Breast epithelium (tissue), 4 donors: Measurements from ENCODE around the gene PPP2R3C. TPM values are rescaled to one million over a fixed set of nuclear protein-coding genes. Genes with fewer than 3 reads are reported as not detected.
"Not testable (repeated sequence)": the region's sequence is repeated elsewhere in the genome, so short reads cannot be mapped to it uniquely, and the experiment has no call there.

Experiments used
- DNase-seq, 2 donors: peaks; one replicate each; pipeline ENCODE4 v3.0.0-alpha.2; 2019; ENCODE audit warnings: low spot score in 2 of 2
- H3K27ac ChIP-seq, 2 donors: fragments of 200-600 bp; sonication (generic) in 1 of 2; one replicate each; pipeline ENCODE4 v1.5.1; 2016 to 2019; ENCODE audit warnings: mild to moderate bottlenecking in 1 of 2
- H3K27me3 ChIP-seq, 2 donors: fragments of 200-600 bp; sonication (generic) in 1 of 2; one replicate each; pipeline versions ENCODE4 v1.5.1 to v1.6.0; 2017 to 2019; ENCODE audit warnings: control low read depth in 1 of 2, mild to moderate bottlenecking in 1 of 2
- H3K36me3 ChIP-seq: fragments of 200-600 bp; one replicate; pipeline ENCODE4 v1.5.1; 2019
- H3K4me1 ChIP-seq, 2 donors: fragments of 200-600 bp; sonication (generic); one replicate each; pipeline ENCODE4 v1.5.1; 2016 to 2019; ENCODE audit warnings: control low read depth in 1 of 2
- H3K4me3 ChIP-seq, 3 donors: fragments of 200-600 bp; sonication (generic); 1 replicate in 2 of 3; 2 replicates in 1 of 3; pipeline ENCODE4 v1.5.1; 2016 to 2019; ENCODE audit warnings: mild to moderate bottlenecking in 3 of 3, moderate library complexity in 2 of 3
- H3K9me3 ChIP-seq, 2 donors: fragments of 200-600 bp; sonication (generic) in 1 of 2; one replicate each; pipeline ENCODE4 v1.5.1; 2016 to 2019; ENCODE audit warnings: control low read depth in 1 of 2
- POLR2A ChIP-seq: fragments of 450-650 bp; IDR thresholded peaks from one replicate; pipeline ENCODE4 v1.6.1; 2016; ENCODE audit warnings: antibody characterized with exemption, mild to moderate bottlenecking, moderate library complexity
- POLR2AphosphoS5 ChIP-seq, 3 donors: sonication (generic); formaldehyde crosslinking; IDR thresholded peaks; one replicate each; pipeline ENCODE4 v1.6.1; 2017; ENCODE audit warnings: antibody characterized with exemption in 3 of 3
- intact Hi-C: fragments of 100-400 bp; cut with DNase I; formaldehyde crosslinking; loops from one replicate; pipeline ENCODE4 v1.15.1; 2023; ENCODE audit warnings: low total_unique reads
- total RNA-seq, 3 donors: library from RNA; depleted of rRNA; stranded (reverse); fragments of >200 nt; gene quantifications; one replicate each; pipeline ENCODE4 v1.1.0, GENCODE V29; 2016
- TF ChIP-seq, protein P1 (sequence below), 3 donors: fragments of 450-650 bp; IDR thresholded peaks; one replicate each; pipeline ENCODE4 v1.5.1; 2016 to 2017; ENCODE audit warnings: antibody characterized with exemption in 3 of 3, mild to moderate bottlenecking in 3 of 3, moderate library complexity in 3 of 3

The PPP2R3C gene
- total RNA-seq, 3 donors from 2014 or later = 28.2 to 32.1 (median 28.6) TPM

DNA sequence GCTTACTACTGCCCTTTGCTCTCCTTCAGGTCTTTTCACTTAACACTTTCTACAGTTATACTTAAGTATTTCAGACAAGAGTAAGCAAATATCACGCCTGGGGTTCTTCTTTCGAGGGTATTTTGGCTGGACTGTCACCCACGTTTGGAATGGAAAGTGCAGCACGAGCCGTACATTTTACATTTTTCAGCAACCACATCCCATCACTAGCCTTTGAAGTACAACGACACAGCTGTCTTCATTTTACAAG is 76.1 kb downstream of the PPP2R3C start:
- peaks cover 0 to 4% of the 10 kb centered on the region in 2 donors for H3K4me1 ChIP-seq
- intact Hi-C loops = no loop called here

DNA sequence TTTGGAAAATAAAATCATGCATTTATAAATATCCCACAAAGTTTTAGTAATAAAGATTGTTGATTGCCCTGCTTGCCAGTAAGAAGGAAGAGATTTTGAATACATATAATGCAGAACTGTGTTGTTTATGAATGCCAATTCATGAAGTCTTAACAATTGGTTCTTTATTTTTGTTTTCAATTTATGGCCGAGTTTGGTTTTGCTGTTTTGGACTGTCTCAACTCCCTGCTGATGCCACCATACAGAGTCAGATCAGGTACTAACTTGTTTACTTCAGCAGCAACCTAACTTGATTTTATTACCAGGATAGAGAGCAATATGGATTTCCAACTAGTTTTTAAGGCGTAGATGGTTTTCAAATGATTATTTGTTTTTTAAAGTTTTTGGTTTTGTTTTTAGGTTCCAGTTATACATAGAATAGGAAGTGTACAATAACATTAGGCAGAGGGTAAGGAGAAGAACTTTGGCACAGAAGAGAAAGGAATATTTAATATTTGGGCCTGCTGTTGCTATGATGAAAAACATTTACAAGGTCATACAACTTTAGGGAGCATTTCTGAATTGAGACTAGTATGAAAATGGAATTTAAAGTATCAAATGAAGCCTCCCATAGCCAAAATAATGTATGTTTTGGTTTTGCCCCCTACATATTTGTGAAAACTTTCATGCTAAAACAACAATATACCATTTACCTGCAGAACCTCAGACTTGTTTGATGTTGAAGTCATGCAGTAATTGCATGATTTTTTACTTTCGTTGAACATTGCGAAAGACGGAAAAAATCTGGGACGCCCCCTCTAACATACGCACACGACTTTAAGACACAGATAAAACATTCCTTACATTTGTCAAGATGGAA is 76.6 kb downstream of the PPP2R3C start:
- peaks cover 0 to 4% of the 10 kb centered on the region in 2 donors for H3K4me1 ChIP-seq
- no peaks in the 10 kb centered on the region for H3K9me3 ChIP-seq
- intact Hi-C loops = no loop called here
- TF ChIP-seq POLR2A = no peak
- TF ChIP-seq, protein P1, sequence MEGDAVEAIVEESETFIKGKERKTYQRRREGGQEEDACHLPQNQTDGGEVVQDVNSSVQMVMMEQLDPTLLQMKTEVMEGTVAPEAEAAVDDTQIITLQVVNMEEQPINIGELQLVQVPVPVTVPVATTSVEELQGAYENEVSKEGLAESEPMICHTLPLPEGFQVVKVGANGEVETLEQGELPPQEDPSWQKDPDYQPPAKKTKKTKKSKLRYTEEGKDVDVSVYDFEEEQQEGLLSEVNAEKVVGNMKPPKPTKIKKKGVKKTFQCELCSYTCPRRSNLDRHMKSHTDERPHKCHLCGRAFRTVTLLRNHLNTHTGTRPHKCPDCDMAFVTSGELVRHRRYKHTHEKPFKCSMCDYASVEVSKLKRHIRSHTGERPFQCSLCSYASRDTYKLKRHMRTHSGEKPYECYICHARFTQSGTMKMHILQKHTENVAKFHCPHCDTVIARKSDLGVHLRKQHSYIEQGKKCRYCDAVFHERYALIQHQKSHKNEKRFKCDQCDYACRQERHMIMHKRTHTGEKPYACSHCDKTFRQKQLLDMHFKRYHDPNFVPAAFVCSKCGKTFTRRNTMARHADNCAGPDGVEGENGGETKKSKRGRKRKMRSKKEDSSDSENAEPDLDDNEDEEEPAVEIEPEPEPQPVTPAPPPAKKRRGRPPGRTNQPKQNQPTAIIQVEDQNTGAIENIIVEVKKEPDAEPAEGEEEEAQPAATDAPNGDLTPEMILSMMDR (IDR thresholded peaks at IDR 0.05) = no peak
- TF ChIP-seq POLR2AphosphoS5 (IDR thresholded peaks at IDR 0.05) = no peak
- H3K27ac ChIP-seq = peak overlapping the region; percentile 98 to 99
- DNase-seq = no peak
- H3K4me3 ChIP-seq = peak overlapping the region; percentile 81 to 92 (median 88)
- H3K36me3 ChIP-seq = no peaks in the 10 kb centered on the region
- no peaks in the 10 kb centered on the region for H3K27me3 ChIP-seq

More for the DNA sequence above, 76.1 kb downstream of the PPP2R3C start:
- TF ChIP-seq POLR2A (no peak), POLR2AphosphoS5 (IDR thresholded peaks at IDR 0.05) (no peak)
- TF ChIP-seq, protein P1 (IDR thresholded peaks at IDR 0.05) = no peak
- no peaks in the 10 kb centered on the region for H3K36me3 ChIP-seq
- H3K9me3 ChIP-seq = no peaks in the 10 kb centered on the region
- peak overlapping the region; percentile 98 to 99 for H3K27ac ChIP-seq
- no peak for DNase-seq
- peak overlapping the region; percentile 81 to 92 (median 88) for H3K4me3 ChIP-seq
- H3K27me3 ChIP-seq = no peaks in the 10 kb centered on the region

DNA sequence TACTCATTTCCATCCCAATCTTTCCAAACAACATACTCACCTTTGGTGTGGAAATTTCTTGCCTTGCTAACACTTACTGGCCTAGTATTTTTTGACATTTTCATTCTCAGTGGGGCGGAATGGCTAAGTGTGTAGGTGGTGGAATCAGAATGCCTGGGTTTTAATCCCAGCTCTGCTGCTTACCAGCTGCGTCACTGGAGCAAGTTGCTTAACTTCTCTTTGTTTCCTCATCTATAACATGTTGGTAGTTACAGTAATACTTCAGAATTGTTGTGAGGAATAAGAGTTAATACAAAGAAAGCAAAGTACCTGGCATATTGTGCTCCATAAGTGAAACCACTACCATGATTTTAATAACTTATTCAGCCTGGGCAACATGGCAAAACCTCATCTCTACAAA is 78.7 kb downstream of the PPP2R3C start:
- TF ChIP-seq POLR2AphosphoS5 (IDR thresholded peaks at IDR 0.05) = no peak
- TF ChIP-seq, protein P1 (IDR thresholded peaks at IDR 0.05) = no peak
- no peak for TF ChIP-seq POLR2A
- H3K4me3 ChIP-seq = no peak overlapping the region
- no peaks in the 10 kb centered on the region for H3K36me3 ChIP-seq
- intact Hi-C loops = no loop called here
- H3K27ac ChIP-seq = no peak overlapping the region
- no peaks in the 10 kb centered on the region for H3K9me3 ChIP-seq
- no peak for DNase-seq
- H3K27me3 ChIP-seq = no peaks in the 10 kb centered on the region
- peaks cover 0 to 4% of the 10 kb centered on the region in 2 donors for H3K4me1 ChIP-seq

DNA sequence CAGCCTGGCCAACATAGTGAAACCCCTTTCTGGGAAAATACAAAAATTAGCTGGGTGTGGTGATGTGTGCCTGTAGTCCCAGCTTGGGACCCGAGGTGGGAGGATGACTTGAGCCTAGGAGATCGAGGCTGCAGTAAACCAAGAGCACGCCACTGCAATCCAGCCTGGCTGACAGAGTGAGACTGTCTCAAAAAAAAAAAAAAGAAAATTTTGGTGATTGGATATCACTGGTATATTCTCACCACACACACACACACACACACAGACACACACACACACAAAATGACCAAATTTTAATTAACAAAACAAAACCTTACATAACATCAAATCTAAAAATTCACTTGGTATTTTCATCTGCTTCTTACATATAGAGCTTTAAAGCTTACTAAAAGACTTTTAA is 79.2 kb downstream of the PPP2R3C start:
- DNase-seq = no peak
- TF ChIP-seq POLR2A (no peak), POLR2AphosphoS5 (IDR thresholded peaks at IDR 0.05) (no peak)
- no peaks in the 10 kb centered on the region for H3K36me3 ChIP-seq
- no peaks in the 10 kb centered on the region for H3K9me3 ChIP-seq
- no peak overlapping the region for H3K4me3 ChIP-seq
- H3K27ac ChIP-seq = no peak overlapping the region
- intact Hi-C loops = no loop called here
- peaks cover 0 to 4% of the 10 kb centered on the region in 2 donors for H3K4me1 ChIP-seq
- no peaks in the 10 kb centered on the region for H3K27me3 ChIP-seq

DNA sequence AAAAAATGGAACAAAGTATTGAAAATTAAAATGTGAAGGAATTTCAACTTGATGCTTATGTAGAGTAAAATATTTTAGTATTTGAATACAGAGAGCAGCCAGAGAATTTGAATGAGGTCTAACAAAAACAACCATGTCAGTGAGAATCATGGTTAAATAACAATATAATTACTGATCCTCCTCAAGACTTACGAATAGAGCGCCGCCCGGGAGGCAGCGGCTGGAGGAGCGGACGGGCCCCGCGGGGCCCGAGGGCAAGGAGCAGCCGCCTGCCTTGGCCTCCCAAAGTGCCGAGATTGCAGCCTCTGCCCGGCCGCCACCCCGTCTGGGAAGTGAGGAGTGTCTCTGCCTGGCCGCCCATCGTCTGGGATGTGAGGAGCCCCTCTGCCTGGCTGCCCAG is 83.5 kb downstream of the PPP2R3C start:
- intact Hi-C loops, H3K4me3 ChIP-seq, H3K36me3 ChIP-seq, H3K27ac ChIP-seq, H3K27me3 ChIP-seq, DNase-seq, H3K4me1 ChIP-seq: not testable (repeated sequence)
- H3K9me3 ChIP-seq = peaks cover 16 to 18% of the 10 kb centered on the region in 2 donors

Other genes with a start within 250 kb of the PPP2R3C start
- 10 to 100 TPM; 34.1 to 65.3 (median 61.0) TPM for gene BAZ1A, start 246.6 kb downstream of the PPP2R3C start, total RNA-seq
- 10 to 100 TPM; 35.5 to 68.1 (median 62.6) TPM for gene SRP54, start 139.0 kb downstream of the PPP2R3C start, total RNA-seq
- 10 to 100 TPM; 34.4 to 54.0 (median 47.2) TPM for gene FAM177A1, start 75.7 kb downstream of the PPP2R3C start, total RNA-seq
- 10 to 100 TPM; 12.0 to 41.6 (median 25.2) TPM for gene PRORP, start 562 bp upstream of the PPP2R3C start, total RNA-seq
- 100 to 1,000 TPM; 150 to 170 (median 156) TPM for gene PSMA6, start 170.4 kb upstream of the PPP2R3C start, total RNA-seq